GM21528 (cell line): ENCODE results near the gene MRGPRD.

Experiments used
- ATAC-seq: cut with Tn5 transposase; IDR thresholded peaks from one replicate; pipeline ENCODE4 v1.9.1; 2021; ENCODE audit warnings: mild to moderate bottlenecking, moderate library complexity; ENCODE audit not compliant: unreplicated experiment, low FRiP score

MRGPRD gene

DNA sequence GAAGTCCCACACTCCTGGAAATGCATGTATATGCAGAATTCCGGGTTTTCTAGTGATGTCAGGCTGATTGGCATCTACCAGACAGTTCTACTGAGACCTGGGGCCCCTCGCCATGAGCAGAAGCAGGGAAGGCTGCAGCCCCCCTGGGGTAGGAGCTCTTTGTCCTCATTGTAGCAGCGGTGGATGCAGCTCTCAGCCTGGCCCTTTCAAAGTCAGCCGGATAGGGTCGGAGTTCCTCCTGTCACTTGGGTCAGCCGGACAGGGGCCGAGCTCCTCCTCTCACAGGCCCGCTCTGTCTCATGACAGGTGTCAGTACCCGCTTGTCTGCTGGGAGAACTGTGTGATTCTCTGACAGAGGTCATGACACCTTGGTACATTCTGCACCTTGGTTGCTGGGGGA, 30.0 kb downstream of the MRGPRD start:
- no peak for ATAC-seq

DNA sequence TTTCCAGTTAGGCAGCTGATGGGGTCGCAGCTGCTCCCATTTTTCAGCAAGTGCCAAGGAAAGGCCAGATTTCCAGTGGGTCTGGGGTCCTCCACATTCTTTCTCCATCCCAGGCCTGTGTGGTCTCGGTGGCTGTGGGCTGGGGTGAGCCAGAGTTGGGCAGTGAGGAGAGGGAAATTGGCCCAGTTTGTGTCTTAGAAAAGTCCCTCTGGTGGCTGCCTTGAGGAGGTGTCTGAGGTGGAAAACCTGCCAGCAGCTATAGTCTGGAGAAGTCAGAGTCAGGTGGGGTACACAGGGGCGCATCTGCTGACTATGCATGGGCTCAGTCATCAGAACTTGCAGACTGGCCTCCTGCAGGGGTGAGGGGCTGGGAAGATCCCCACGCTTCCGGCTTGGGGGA, 30.5 kb downstream of the MRGPRD start:
- ATAC-seq = no peak

DNA sequence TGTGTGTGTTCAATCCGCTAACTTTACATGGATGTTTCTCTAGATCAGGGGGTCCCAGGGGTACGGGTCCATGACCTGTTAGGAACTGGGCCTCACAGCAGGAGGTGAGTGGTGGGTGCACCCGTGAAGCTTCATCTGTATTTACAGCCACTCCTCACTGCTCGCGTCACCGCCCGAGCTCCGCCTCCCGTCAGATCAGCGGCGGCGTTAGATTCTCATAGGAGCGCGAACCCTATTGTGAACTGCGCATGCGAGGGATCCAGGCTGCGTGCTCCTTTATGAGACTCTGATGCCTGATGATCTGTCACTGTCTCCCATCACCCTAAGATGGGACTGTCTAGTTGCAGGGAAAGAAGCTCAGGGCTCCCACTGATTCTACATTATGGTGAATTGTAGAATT, 31.9 kb downstream of the MRGPRD start:
- no peak for ATAC-seq

DNA sequence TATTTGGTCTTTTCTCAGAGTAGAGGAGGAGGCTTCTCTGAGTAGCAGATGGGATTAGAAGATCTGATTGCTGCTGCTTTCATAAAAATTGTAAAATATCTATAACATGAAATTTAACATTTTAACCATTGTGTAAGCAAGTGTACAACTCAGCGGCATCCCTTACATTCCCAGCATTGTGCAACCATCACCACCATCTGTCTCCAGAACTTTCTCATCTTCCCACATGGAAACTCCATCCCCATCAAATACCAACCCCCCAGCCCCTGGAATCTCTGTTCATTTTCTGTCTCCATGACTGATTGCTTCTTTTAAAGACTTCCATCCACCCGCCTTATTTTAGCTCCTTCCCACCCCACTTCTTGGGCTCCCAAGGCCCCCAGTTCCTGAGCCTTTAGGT, 32.3 kb downstream of the MRGPRD start:
- ATAC-seq = no peak

DNA sequence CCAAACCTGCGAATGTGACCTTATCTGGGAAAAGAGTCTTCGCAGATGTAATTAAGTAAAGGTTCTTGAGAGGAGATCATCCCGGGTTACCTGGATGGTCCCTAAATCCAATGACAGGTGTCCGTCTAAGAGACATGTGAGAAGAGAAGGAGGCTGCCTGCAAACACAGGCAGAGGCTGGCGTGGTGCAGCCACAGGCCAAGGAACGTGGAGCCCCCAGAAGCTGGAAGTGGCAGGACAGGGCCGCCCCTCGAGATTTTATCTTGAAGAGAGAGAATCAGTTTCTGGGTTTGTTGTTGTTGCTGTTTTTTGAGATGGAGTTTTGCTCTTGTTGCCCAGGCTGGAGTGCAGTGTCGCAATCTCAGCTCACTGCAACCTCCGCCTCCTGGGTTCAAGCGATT, 33.6 kb downstream of the MRGPRD start:
- ATAC-seq = no peak

DNA sequence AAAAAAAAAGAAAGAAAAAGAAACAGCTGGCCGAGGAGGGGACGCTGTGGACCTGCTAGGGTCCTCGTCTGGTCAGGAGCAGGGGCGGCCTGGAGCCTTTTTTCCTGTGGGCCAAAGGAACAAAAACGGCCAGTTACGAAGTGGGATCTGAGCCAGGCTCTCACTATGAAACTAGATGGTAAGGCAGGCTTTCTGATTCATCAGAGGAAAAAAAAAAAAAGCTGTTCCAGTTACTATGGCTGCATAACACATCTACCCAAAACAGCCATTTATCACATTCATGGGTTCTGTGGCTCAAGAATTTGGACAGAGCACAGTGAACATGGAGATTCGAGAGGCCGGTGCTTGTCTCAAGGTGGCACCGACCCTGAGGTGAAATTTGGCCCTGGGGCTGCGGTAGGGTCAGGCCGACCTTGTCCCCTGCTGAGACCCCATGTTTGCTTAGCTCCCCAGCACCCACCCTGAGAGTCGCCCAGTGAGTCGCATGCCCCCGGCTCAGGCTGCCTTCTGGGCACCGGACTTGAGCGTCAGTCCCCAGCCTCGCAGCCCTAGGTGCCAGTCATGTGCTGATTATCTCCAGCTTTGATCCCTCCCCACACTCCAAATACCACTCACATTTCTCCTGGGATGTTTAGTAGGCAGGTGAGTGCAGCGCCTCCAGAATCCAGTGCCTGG, 34.2 kb downstream of the MRGPRD start:
- ATAC-seq = no peak

DNA sequence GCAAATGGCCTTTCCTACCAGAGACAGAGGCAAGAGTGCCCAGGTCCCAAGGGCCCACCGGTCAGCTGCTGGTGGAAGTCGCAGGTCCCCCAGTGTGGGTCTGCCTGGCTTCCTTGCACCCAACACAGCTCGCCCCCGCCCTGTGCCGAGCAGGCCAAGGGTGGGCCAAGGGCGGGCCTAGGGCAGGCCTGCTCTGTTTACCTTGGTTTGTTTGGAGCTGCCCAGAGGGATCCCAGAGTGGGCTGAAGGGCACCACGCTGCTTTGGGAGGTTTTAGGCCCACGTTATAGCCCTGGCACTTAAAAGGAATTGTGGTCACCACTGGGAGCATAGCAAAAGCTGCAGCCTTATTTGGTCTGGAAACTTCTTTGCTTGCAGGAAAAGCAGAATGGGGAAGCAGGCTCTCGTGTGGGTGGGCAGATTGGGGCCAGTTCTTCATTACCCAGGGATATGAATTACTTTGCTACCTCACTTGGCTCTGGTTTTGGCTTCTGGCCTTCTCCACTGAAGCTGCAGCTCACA, 38.0 kb downstream of the MRGPRD start:
- no peak for ATAC-seq

DNA sequence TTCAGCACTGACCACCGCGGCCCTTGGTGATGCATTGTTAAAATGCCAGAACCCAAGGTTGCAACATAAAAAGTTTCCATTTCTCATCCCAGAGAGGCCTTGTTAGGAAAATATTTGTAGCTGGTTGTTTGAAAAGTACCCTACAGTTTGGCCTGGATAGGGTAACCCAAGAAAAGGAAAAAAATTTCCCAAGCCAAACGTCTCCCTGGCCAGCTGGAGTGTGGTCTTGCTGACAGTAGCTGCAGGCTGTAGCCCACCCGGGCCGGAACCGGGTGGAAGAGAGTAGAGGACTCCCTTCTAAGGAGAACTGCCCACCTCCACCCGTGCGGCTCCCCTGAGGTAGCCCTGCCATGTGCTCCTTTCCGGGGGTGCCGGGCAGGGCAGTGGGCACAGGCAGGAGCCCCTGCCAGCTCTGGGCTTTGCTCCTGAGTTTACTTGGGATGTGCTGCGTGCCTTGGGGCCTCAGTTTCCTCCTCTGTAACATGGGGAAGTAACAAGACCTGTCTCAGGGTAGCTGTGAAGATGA, 38.6 kb downstream of the MRGPRD start:
- no peak for ATAC-seq

DNA sequence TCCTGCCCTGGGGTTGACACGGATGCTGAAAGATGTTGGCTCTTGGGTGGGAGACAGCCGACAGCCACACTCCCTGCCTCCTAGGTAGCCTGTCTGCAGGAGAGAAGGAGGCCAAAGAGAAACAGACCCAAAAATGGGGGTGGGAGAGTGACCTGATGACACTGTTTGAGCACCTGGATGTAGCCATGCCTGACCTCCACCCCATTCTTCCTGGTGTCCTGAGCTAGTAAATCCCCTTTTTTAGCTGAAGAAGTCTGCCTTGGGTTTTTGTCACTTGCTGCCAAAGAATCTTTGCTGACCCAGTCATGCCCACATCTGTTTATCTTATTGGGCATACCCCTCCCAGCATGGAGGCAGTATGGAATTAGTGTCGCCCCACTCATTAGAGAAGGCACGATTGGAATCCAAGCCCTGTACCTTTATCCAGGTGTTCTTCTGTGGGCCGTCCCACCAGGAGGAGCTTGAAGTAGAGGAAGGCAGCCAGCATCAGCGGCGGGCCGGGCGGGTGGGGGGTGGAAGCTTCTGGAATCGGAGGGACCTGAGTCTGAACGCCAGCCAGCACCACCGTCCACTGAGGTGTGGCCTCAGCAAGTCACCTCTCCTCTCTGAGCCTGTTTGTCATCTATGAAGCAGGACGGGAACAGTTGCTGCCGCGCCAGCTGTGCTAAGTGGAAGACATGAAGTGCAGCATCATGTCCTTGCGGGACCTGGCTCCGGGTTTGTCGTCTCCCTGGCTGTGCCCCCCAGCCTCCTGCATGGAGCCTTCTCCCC, 39.3 kb downstream of the MRGPRD start:
- no peak for ATAC-seq

DNA sequence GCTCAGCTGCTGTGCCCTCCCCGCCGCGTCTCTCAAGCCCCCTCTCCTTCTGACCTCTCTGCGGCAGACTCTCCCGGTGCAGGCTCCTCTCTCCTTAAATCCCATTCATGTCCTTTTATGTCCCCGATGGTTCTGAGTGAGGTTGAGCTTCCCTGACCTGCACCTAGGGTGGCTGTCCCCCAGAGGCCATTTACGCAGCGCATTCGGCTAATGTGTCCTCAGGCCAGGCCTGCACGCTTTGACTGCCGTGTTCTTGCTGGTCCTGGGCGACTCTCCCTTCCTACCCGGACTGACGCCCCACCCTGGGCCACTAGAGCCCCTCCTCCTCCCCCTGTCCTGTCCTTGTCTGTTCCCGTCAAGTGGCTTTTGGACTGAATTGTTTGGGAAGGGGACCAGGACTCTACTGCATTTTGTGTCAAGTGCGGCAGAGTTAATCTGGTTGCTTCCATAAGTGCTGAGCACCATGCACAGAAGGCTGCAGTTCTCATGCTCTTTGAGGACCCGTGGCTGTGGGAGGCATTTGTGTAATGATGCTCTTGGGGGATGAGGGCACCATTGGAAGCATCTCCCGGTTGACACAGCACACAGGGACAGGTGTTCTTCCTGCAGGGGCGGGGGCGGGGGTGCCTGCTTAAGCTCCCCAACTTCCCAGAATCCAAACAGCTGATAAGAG, 40.0 kb downstream of the MRGPRD start:
- no peak for ATAC-seq

DNA sequence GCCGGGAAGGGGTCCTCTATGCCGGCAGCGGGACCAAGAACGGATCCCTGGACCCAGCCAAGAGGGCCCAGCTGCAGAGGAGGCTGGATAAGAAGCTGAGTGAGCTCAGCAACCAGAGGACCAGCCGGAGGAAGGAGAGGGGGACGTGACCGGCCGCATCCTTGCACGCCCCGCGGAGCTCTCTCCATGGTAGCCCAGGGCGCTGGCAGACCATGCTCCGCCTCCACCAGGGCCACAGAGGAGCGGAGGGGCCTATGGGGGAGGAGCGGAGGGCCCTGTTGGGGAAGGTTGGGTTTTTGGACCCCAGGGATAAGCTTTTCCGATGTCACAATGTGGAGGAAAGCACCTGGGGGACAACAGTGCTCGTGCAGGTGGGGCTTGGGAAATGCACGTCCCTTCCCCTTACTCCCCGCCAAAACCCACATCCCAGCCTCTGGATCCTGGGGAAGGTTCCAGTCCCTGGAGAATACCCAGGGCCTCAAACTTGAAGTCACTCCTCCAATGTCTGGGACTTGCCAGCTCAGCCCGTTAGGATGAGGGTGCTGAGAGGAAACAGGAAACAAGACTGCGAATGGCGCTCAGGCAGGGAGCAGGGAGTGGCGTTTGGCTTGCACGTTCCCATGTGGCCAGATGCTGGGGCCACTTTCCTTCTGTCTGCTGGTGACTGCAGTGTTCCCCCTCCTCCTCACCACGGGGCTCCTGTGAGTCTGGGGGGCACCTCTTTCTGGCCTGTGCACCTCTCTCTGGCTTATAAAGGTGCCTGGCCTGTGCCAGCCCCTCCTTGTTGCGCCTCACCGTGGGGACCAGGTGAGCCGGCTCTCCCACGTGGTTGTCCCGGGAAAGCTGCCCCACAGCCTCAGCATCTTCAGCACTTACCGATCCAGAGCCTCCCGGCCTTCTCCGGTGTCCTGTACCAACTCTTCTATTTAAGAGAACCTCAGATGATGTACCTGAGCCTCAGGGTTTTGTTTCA, 40.9 kb downstream of the MRGPRD start:
- ATAC-seq = no peak

DNA sequence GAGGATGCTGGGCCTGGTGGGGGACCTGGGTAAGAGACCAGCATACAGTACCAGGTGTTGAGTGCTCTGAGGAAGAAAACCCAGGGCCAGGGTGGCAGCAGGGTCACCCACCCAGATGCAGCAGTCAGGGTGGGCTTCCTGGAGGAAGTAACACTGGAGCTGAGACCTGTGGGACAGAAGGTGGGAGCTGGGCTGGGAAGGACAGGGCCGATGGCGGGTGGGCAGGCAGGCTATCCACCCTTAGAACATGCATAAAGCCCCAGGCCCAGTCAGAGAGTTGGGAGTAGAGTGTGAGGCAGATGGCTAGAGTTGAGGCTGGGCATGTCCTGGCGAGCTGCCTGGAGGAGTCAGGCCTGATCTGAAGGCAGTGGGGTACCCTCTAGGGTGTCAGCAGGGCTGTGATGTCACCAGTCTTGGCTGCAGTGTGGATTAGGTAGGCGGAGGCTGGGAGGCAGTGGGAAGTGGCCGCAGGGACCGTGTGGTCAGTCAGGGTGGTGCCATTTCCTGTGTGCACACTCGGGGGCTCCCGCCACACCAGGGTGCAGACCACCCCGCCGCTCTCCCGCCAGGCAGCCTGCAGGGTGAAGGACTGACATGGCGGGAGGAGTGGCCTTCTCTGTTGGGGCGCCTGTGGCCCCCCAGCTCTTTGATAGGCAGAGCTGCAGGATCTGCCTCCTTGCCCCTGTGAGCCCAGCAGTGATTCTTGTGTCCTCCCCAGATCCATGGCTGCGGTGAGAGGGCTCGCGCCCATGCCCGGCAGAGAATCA, 41.8 kb downstream of the MRGPRD start:
- ATAC-seq = no peak

DNA sequence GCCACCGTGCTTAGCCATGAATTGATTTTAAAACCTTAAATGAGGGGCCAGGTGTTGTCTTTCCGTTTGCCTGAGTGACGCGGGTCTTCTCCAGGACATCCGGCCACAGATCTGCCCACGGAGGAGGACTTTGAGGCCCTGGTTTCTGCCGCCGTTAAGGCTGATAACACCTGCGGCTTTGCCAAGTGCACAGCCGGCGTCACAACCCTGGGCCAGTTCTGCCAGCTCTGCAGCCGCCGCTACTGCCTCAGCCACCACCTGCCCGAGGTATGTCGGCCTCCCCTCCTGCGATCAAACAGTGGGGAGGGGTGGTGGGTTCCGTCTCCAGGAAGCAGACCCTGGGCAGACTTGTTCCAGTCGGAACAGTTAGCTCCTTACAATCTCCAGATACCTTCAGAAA, 42.7 kb downstream of the MRGPRD start:
- no peak for ATAC-seq

DNA sequence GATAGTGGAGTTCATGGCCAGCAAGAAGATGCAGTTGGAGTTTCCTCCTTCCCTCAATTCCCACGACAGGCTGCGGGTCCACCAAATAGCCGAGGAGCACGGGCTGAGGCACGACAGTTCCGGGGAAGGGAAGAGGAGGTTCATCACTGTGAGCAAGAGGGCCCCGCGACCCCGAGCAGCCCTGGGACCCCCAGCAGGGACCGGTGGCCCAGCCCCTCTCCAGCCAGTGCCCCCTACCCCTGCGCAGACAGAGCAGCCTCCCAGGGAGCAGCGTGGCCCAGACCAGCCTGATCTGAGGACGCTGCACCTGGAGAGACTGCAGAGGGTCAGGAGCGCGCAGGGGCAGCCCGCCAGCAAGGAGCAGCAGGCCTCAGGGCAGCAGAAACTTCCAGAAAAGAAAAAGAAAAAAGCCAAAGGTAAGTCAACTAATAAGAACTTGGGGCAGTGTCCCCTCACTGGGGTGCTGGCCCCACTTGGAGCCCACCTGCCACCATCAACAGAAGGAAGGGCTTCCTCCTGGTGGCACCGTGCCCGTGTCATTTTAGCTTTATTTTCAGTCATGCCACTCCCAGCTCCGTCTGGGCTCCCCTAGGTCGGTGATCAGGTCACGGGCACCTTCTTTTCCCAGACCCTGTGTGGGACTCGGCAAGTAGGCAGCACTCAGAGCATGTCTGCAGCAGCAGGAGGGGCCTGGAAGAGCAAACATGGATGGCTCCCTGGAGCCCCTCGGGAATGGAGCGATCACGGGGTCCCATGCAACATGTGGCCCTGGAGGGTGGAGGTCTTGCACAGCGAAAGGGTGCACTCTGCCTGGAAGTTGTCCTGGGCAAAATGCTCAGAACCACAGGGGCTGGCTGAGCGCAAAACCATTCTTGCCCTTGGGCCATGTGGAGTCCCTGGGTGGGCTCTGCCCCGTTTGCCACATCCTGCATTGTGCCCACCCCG, 43.8 kb downstream of the MRGPRD start:
- ATAC-seq = no peak

DNA sequence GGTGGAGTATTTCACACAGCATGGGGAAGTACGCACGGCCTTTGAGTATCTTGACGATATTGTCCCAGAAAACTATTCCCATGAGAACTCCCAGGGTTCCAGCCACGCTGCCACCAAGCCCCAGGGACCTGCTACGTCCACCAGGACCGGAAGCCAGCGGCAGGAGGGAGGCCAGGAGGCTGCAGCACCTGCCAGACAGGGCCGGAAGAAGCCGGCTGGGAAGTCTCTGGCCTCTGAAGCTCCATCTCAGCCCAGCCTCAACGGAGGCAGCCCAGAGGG, 44.5 kb downstream of the MRGPRD start:
- no peak for ATAC-seq

DNA sequence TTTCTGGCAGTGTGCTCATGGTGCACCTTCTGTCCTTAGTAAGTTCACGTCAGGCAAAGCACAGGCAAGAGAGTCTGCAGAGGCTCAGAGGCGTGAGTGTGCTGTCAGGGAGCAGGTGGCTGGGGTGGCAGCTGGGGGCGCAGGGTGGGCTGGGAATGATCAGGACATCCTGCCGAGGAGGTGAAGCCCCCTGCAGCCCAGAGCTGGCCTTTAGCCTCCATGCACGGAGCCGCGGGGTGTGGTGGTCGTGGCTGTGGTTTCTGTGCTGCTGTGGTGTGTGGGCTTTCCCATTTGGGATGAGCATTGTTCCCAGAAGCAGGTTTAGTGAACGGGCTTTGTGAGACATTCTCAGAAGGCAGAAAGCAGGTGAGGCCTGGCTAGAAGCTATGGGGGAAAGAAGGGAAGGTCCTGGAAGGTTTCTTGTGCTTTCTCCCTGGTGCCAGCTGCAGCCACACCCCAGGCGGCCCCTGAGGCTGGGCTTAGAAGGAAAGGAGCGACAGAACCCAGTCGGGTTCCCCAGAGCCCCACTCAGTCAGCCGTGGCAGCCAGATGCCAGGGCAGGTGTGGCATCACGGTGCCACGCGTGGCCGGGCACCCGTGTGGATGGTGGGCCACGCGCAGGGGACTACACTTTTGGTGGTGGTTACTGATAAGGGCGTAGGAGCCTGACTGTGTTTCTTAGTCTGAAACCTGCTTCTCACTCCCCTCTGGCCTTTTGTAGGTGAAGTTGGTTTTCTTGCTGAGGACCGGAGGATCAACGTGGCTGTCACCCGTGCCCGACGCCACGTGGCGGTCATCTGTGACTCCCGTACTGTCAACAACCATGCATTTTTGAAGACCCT, 45.0 kb downstream of the MRGPRD start:
- no peak for ATAC-seq

DNA sequence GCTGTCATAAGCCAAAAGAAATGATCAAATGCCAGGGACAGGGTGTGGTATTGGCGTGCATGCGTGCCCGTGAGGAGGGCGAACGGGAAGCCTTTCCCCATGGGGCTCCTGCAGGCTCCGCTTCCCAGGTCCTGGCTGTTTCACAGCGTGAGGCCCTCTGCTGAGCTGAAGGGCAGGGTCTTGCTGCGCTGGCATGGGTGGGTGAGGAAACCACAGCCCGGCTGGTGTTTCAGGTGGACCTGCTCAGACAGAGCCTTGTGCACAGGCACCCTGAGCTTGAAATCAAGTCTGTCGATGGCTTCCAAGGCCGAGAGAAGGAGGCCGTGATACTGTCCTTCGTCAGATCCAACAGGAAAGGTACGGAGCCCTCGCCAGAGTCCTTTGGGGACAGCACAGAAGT, 45.7 kb downstream of the MRGPRD start:
- no peak for ATAC-seq

DNA sequence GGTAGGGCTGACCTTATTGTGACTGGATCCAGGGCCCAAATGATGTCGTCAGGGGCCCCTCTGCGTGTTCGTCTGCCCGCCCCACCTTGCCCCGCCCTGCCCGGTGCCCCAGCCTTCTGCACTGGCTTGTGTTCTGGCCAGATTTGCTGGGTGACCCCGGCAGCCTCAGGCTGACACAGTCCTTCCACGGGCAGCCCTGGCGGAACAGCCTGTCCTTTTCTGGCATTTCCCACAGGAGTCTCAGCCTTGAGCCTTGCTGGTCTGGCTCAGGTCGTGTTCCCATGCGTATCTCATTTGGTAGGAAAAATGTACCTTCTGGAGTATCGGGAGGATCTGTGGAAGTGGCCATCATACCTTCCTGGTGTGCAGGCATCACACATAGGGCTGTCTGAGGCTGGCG, 46.1 kb downstream of the MRGPRD start:
- no peak for ATAC-seq
